ENCODE data around the gene SLX4IP. TPM values are rescaled to one million over a fixed set of nuclear protein-coding genes. Genes with fewer than 3 reads are reported as not detected.

The SLX4IP gene
- total and polyA plus RNA-seq, 2 of the 13 experiments (the other 11 are each of a cell fraction or from before 2014, with no cell fraction given) = 3.6 to 7.3 TPM

DNA sequence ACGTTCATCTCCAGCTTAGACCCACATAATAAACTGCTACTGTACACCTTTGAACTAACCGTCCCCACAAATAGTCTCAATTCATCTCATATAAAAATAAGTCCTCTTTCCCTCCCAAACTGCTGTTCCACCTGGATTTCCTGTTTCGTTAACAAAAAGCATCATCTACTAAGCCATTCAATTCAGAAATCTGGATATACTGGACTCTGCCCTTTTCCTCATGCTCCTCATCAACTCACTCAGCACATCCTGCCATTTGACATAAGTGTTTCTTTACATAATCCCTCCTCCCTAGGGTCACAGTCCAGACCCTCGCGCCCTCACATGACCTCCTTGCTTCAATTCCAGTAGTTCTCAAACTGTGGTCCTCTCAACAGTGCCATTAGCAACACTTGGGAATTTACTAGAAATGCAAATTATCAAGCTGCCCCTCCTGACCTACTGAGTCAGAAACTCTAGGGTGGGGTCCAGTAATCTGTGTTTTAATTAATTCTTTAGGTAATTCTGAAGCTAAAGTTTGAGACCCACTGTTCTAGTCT lies 5.6 kb upstream of the SLX4IP start (continued):
- TF ChIP-seq TEAD3 (CRISPR knock-in tag; optimal IDR thresholded peaks at IDR 0.05; ENCODE audit: borderline replicate concordance) = peak; percentile 69
- TF ChIP-seq PHF5A (CRISPR knock-in tag; IDR thresholded peaks at IDR 0.05; ENCODE audit: low read depth, unreplicated experiment) = peak; percentile 39
- TF ChIP-seq ATF6 (CRISPR knock-in tag; conservative IDR thresholded peaks at IDR 0.05) = no peak
- TF ChIP-seq SNAPC2 (CRISPR knock-in tag; IDR thresholded peaks at IDR 0.05) = peak; percentile 91; the same call in 1 of the 2 replicates
- peak; percentile 66 for TF ChIP-seq CEBPG (CRISPR knock-in tag; IDR thresholded peaks at IDR 0.05)
- TF ChIP-seq RERE (CRISPR knock-in tag; IDR thresholded peaks at IDR 0.05; ENCODE audit: low read depth) = peak; percentile 65; the same call in 1 of the 2 replicates
- TF ChIP-seq ZNF430 (CRISPR knock-in tag; IDR thresholded peaks at IDR 0.05) = 0 out of 2 replicates have a peak, but pooled peaks have one; percentile 45
- 0 out of 2 replicates have a peak, but pooled peaks have one; percentile 12 for TF ChIP-seq DRAP1 (CRISPR knock-in tag; IDR thresholded peaks at IDR 0.05)
- no peak for TF ChIP-seq TCF7 (IDR thresholded peaks at IDR 0.05; ENCODE audit: low read depth)
- TF ChIP-seq PBX2 (CRISPR knock-in tag; IDR thresholded peaks at IDR 0.05) = no peak
- peak; percentile 90 for TF ChIP-seq ZMYM2 (CRISPR knock-in tag; IDR thresholded peaks at IDR 0.05)
- peak; percentile 71 for TF ChIP-seq BHLHE40 (IDR thresholded peaks at IDR 0.05; ENCODE audit: low read length)
- 0 out of 2 replicates have a peak, but pooled peaks have one; percentile 36 for TF ChIP-seq MLX (CRISPR knock-in tag; IDR thresholded peaks at IDR 0.05)
- no peak; the same call in 1 of the 2 replicates for TF ChIP-seq ZNF607 (CRISPR knock-in tag; IDR thresholded peaks at IDR 0.05; ENCODE audit: borderline replicate concordance)
- TF ChIP-seq NFYB (CRISPR knock-in tag; IDR thresholded peaks at IDR 0.05) = no peak
- TF ChIP-seq ZNF552 (CRISPR knock-in tag; IDR thresholded peaks at IDR 0.05; ENCODE audit: borderline replicate concordance) = no peak
